OCI-LY3 (cell line): ENCODE results near the gene SLC36A1.

Source experiments
- EZH2phosphoT487 ChIP-seq: fragments of 200-600 bp; shearing (Covaris generic); IDR thresholded peaks from 2 replicates; pipeline ENCODE4 v1.6.1; 2018; ENCODE audit warnings: antibody characterized with exemption, mixed run types, low read depth
- TF ChIP-seq, protein P1 (sequence below): fragments of 200-600, 300-600 bp; sonication (generic); IDR thresholded peaks from 2 replicates; pipeline ENCODE4 v1.5.1; 2014; ENCODE audit warnings: antibody characterized with exemption, low read length, low read depth

DNA sequence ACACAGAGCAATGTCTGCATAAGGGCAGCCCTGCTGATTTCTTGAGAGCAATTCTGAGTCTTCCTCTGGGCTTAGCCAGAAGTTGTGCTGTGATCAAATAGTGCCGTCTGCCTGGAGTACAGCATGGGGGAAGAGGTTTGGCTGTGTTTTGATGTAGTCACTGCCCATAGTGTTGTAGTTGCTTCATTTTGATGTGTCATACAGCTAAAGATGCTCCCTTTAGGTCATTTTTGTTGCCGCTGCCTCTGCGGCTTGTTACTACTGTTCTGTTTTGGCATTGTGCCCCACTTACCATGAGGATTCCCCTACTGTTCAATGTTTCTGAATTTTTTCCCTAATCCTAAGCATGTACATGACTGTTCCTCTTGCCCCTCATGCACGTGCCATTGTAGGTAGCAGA, 23.0 kb downstream of the SLC36A1 start:
- TF ChIP-seq, protein P1, sequence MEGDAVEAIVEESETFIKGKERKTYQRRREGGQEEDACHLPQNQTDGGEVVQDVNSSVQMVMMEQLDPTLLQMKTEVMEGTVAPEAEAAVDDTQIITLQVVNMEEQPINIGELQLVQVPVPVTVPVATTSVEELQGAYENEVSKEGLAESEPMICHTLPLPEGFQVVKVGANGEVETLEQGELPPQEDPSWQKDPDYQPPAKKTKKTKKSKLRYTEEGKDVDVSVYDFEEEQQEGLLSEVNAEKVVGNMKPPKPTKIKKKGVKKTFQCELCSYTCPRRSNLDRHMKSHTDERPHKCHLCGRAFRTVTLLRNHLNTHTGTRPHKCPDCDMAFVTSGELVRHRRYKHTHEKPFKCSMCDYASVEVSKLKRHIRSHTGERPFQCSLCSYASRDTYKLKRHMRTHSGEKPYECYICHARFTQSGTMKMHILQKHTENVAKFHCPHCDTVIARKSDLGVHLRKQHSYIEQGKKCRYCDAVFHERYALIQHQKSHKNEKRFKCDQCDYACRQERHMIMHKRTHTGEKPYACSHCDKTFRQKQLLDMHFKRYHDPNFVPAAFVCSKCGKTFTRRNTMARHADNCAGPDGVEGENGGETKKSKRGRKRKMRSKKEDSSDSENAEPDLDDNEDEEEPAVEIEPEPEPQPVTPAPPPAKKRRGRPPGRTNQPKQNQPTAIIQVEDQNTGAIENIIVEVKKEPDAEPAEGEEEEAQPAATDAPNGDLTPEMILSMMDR = no peak
- TF ChIP-seq EZH2phosphoT487 = no peak
